Testis (tissue), 3 donors: ENCODE measurements around the gene SERPINE2. TPM values are rescaled to one million over a fixed set of nuclear protein-coding genes. Genes with fewer than 3 reads are reported as not detected.

ENCODE experiments used
- DNase-seq: peaks from one replicate; pipeline ENCODE4 v3.0.0-alpha.2; 2019
- H3K27ac ChIP-seq, 2 donors: fragments of 200-600 bp; sonication (generic); one replicate each; pipeline ENCODE4 v1.5.1; 2019
- H3K27me3 ChIP-seq: fragments of 200-600 bp; sonication (generic); one replicate; pipeline ENCODE4 v1.5.1; 2019
- H3K36me3 ChIP-seq: fragments of 200-600 bp; sonication (generic); one replicate; pipeline ENCODE4 v1.5.1; 2017; ENCODE audit warnings: low read depth; ENCODE audit errors: missing control alignments
- H3K4me1 ChIP-seq: fragments of 200-600 bp; sonication (generic); one replicate; pipeline ENCODE4 v1.5.1; 2019
- H3K4me3 ChIP-seq, 2 donors: fragments of 200-600 bp; sonication (generic); one replicate each; pipeline ENCODE4 v1.5.1; 2017 to 2019
- H3K9me3 ChIP-seq: fragments of 200-600 bp; sonication (generic); one replicate; pipeline ENCODE4 v1.5.1; 2017
- POLR2A ChIP-seq: fragments of 450-650 bp; IDR thresholded peaks from one replicate; pipeline ENCODE4 v1.6.1; 2017; ENCODE audit warnings: antibody characterized with exemption, mild to moderate bottlenecking, moderate library complexity
- WGBS, 2 donors: methylation state at CpG; one replicate each; pipeline ENCODE4 v1.1.5; 2018; 5-methylcytosine and 5-hydroxymethylcytosine counted together
- intact Hi-C: fragments of 100-400 bp; cut with DNase I; formaldehyde crosslinking; loops from one replicate; pipeline ENCODE4 v1.15.1; 2023; ENCODE audit warnings: low total_unique reads
- polyA plus RNA-seq: library from polyadenylated mRNA; stranded (reverse); fragments of 350-450 nt; fragmentation: Illumina TruSeq; extraction: RNeasy Lipid Tissue Mini Kit (QIAGEN cat#74804); gene quantifications from one replicate; pipeline ENCODE4 v1.2.3, GENCODE V29; 2014; ENCODE audit warnings: low read depth, low replicate concordance; ENCODE audit not compliant: insufficient read depth
- total RNA-seq, 2 donors: library from RNA; depleted of rRNA; stranded (reverse); fragments of >200 nt; gene quantifications; one replicate each; pipeline ENCODE4 v1.2.3, GENCODE V29; 2016
- TF ChIP-seq, protein P1 (sequence below), 3 experiments: fragments of 450-650 bp in 2 of 3; fragments of 200-600 bp in 1 of 3; sonication (generic) in 1 of 3; IDR thresholded peaks; one replicate each; pipeline ENCODE4 v1.5.1; 2016 to 2019; ENCODE audit warnings: antibody characterized with exemption in 3 of 3, mild to moderate bottlenecking in 2 of 3, moderate library complexity in 1 of 3

The SERPINE2 gene
- total and polyA plus RNA-seq, 3 donors from 2014 or later, result 145 to 220 (median 145) TPM

DNA sequence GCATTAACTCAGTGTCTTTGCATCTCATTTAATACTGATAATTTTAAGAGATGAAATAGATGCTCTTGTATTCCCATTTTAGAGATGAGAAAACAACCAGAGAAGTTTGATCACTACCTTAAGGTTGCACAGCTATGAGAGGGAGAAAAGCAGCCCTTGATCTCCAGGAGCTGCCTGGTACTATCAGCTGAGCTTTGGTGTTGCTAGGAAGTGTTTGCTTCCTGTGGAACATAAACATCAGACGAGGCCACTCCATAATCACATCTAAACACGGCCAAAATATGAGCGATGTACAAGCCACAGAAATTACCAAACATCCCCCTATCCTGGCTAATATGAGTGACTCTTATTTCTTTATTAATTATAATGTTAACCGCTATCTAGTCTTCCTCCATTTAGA lies 93.3 kb downstream of the SERPINE2 start:
- Histone ChIP-seq H3K27ac (no peak overlapping the region), H3K4me3 (no peak overlapping the region), H3K4me1 (peaks cover 26% of the 10 kb centered on the region), H3K9me3 (no peaks in the 10 kb centered on the region), H3K36me3 (no peaks in the 10 kb centered on the region), H3K27me3 (no peaks in the 10 kb centered on the region)
- intact Hi-C loops, result no loop called here
- DNase-seq, result no peak
- TF ChIP-seq, protein P1, sequence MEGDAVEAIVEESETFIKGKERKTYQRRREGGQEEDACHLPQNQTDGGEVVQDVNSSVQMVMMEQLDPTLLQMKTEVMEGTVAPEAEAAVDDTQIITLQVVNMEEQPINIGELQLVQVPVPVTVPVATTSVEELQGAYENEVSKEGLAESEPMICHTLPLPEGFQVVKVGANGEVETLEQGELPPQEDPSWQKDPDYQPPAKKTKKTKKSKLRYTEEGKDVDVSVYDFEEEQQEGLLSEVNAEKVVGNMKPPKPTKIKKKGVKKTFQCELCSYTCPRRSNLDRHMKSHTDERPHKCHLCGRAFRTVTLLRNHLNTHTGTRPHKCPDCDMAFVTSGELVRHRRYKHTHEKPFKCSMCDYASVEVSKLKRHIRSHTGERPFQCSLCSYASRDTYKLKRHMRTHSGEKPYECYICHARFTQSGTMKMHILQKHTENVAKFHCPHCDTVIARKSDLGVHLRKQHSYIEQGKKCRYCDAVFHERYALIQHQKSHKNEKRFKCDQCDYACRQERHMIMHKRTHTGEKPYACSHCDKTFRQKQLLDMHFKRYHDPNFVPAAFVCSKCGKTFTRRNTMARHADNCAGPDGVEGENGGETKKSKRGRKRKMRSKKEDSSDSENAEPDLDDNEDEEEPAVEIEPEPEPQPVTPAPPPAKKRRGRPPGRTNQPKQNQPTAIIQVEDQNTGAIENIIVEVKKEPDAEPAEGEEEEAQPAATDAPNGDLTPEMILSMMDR (IDR thresholded peaks at IDR 0.05), result no peak
- TF ChIP-seq POLR2A, result no peak
- 38% methylated on average over 4 of the region's 4 CpGs for WGBS, 2 donors

DNA sequence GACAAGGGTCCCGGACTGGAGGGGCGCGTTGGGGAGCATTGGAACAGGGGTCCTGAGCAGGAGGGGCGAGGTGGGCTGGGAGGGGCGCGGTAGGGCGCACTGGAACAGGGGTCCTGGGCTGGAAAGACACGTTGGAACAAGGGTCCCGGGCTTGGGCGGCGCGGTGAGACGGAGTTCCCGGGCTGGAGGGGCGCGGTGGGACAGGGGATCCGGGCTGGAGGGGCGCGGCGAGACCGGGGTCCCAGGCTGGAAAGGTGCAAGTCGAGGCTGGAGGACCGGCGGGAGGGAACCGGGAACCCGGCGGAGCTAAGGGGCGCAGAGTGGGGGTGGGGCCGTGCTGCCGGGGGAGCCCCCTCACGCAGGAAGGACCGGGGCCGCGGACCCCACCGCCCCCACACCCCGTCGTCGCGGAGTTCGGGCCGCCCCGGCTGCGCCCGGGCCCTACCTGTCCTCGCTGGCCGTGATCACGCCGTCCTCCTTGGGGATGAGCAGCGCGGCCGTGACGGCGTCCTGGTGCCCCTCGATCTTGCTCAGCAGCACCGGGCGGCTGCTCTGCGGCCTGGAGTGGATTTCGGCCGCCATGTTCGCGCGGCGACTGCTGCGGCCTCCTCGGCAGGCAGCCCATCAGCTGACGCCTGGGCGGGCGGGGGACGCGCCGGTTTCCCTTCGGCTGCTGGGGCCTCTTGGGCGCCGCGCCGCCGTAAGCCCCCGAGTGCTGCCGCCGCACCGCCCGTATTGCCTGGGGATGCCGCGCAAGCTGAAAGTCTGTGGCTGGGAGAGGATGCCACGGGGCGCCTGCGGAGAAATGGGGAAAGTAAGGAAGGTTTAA lies 94.2 kb downstream of the SERPINE2 start, which contains the start of gene WDFY1:
WDFY1 (minus strand) TSS at position 633 of the 829 bp plus-strand sequence; CDS start at position 582, 51 bp downstream.
- Histone ChIP-seq H3K4me1 (peaks cover 26% of the 10 kb centered on the region), H3K27ac (peak within 1 kb of the TSS; percentile 89 to 95), H3K9me3 (no peaks in the 10 kb centered on the region), H3K27me3 (no peaks in the 10 kb centered on the region), H3K36me3 (no peaks in the 10 kb centered on the region), H3K4me3 (peak within 1 kb of the TSS; percentile 91 to 95)
- TF ChIP-seq, protein P1 (IDR thresholded peaks at IDR 0.05), result no peak
- TF ChIP-seq POLR2A, result no peak
- intact Hi-C loops, result no loop called here
- WGBS, 2 donors, result 0 to 1% methylated on average over 44 to 52 of the region's 87 CpGs
- peak; percentile 93 for DNase-seq

DNA sequence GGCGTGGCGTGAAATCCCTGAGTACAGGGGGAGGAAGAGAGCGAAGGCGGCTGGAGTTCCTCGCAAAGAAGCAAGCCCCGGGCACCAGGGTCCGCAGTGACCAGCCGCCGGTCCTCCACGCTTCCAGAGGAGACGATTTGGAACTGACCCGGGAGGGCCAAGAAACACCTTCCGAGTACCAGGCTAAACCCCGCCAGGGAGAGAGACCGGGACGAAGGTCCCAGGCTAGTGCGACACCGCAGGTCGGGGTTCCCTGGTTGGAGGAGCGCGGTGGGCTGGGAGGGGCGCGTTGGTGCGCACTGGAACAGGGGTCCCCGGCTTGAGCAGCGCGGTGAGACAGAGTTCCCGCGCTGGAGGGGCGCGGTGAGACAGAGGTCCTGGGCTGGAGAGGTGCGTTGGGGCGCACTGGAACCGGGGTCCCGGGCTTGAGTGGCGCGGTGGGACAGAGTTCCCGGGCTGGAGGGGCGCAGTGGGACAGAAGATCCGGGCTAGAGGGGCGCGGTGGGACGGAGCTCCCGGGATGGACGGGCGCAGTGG lies 94.9 kb downstream of the SERPINE2 start:
- peak overlapping the region; percentile 89 to 95 for H3K27ac ChIP-seq
- peaks cover 26% of the 10 kb centered on the region for H3K4me1 ChIP-seq
- DNase-seq, result peak; percentile 50
- peak overlapping the region; percentile 91 to 95 for H3K4me3 ChIP-seq
- 0 to 1% methylated on average over 37 to 46 of the region's 46 CpGs for WGBS, 2 donors
- H3K27me3 ChIP-seq, result no peaks in the 10 kb centered on the region
- H3K9me3 ChIP-seq, result no peaks in the 10 kb centered on the region
- TF ChIP-seq POLR2A, result no peak
- TF ChIP-seq, protein P1 (IDR thresholded peaks at IDR 0.05), result no peak
- intact Hi-C loops, result no loop called here
- H3K36me3 ChIP-seq, result no peaks in the 10 kb centered on the region

DNA sequence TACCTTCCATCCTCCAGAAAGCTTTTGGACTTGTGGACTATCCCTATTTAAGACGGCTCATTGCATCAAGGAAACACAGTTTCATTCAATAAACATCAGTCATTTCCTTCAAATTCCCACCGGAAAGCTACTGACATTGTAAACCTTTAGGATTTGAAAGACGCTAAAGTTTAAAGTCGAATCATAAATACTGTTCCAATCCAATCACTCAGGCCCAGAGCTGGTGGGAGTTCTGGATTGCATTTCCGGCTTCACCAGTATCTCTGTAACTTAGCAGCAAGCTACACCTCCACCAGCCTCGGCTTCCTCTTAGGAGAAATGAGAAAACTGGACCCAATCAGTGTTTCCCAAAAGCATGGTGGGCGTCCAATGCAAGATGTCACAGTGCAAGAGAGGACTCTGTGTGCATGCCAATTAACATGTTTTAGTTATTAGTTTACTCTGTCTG lies 95.5 kb downstream of the SERPINE2 start:
- DNase-seq, result peak; percentile 66
- Histone ChIP-seq H3K4me1 (peaks cover 26% of the 10 kb centered on the region), H3K4me3 (peak overlapping the region; percentile 91 to 95), H3K36me3 (no peaks in the 10 kb centered on the region), H3K27ac (peak overlapping the region in 1 of 2 donors; percentile 89), H3K9me3 (no peaks in the 10 kb centered on the region), H3K27me3 (no peaks in the 10 kb centered on the region)
- 9 to 17% methylated on average over 7 of the region's 7 CpGs for WGBS, 2 donors
- TF ChIP-seq POLR2A, result no peak
- TF ChIP-seq, protein P1 (IDR thresholded peaks at IDR 0.05), result no peak
- intact Hi-C loops, result no loop called here
